BJ (cell line): Measurements from ENCODE around the gene NSDHL. TPM values are rescaled to one million over a fixed set of nuclear protein-coding genes. Genes with fewer than 3 reads are reported as not detected.

Experiments used
- CTCF ChIA-PET: fragments of 350-600 bp; formaldehyde crosslinking; extraction: SDS; loops from one replicate; lab custom pipeline; 2021; ENCODE audit warnings: antibody characterized with exemption, inconsistent platforms; lab: Yijun Ruan, JAX
- POLR2A ChIA-PET: fragments of 300-600 bp; sonication (Branson Sonifier 250); formaldehyde crosslinking; extraction: SDS; loops from one replicate; lab custom pipeline; 2021; ENCODE audit warnings: antibody characterized with exemption; lab: Charles Lee
- DNase-seq: peaks from one replicate; pipeline ENCODE4 v3.0.0-alpha.2; 2011; ENCODE audit warnings: low read depth
- H3K27me3 ChIP-seq: 2 replicates; pipeline ENCODE4 v1.6.0; 2011; ENCODE audit warnings: low read length; ENCODE audit not compliant: control insufficient read depth, insufficient read depth
- H3K36me3 ChIP-seq: 2 replicates; pipeline ENCODE4 v1.5.1; 2011; ENCODE audit warnings: low read length; ENCODE audit not compliant: control insufficient read depth, insufficient read depth
- H3K4me3 ChIP-seq: 2 replicates; pipeline ENCODE4 v1.5.1; 2011; ENCODE audit warnings: low read depth, mild to moderate bottlenecking, control low read depth, low read length
- CTCF ChIP-seq: IDR thresholded peaks from 2 replicates; pipeline ENCODE4 v1.5.1; 2011; ENCODE audit warnings: low read depth, mild to moderate bottlenecking, control low read depth, inconsistent platforms, low read length, moderate library complexity; ENCODE audit not compliant: insufficient read depth
- polyA plus RNA-seq: library from polyadenylated mRNA; depleted of rRNA; stranded (reverse); fragments of >200 nt; gene quantifications from 2 replicates; pipeline ENCODE4 v1.2.3, GENCODE V29; 2011

Gene NSDHL
- polyA plus RNA-seq, 1 experiment = 13.7 TPM

- no peak for DNase-seq
- TF ChIP-seq CTCF = no peak
- ChIA-PET CTCF (no interaction called here), POLR2A (no interaction called here)
- H3K27me3 ChIP-seq = no peaks in the 10 kb centered on the region
- H3K4me3 ChIP-seq = no peak overlapping the region
- peaks cover under 1% of the 10 kb centered on the region; the same call in 1 of the 2 replicates for H3K36me3 ChIP-seq
Observed at GRCh38 chrX:152844256-152844655, 13.4 kb downstream of the NSDHL start.

GRCh38 chrX:152845618-152846240 lies 14.9 kb downstream of the NSDHL start:
- ChIA-PET POLR2A (no interaction called here), CTCF (no interaction called here)
- TF ChIP-seq CTCF = no peak
- no peaks in the 10 kb centered on the region for H3K27me3 ChIP-seq
- no peak overlapping the region for H3K4me3 ChIP-seq
- DNase-seq = no peak
- H3K36me3 ChIP-seq = peaks cover 1% of the 10 kb centered on the region; the same call in 1 of the 2 replicates

GRCh38 chrX:152847281-152847680 lies 16.4 kb downstream of the NSDHL start:
- peaks cover 1% of the 10 kb centered on the region for H3K36me3 ChIP-seq
- ChIA-PET CTCF (no interaction called here), POLR2A (no interaction called here)
- no peak for TF ChIP-seq CTCF
- no peak for DNase-seq
- H3K27me3 ChIP-seq = no peaks in the 10 kb centered on the region
- H3K4me3 ChIP-seq = no peak overlapping the region

- Histone ChIP-seq H3K36me3 (peaks cover 1% of the 10 kb centered on the region), H3K27me3 (no peaks in the 10 kb centered on the region), H3K4me3 (no peak overlapping the region)
- ChIA-PET CTCF (no interaction called here), POLR2A (no interaction called here)
- TF ChIP-seq CTCF = no peak
- DNase-seq = no peak
Observed at GRCh38 chrX:152850465-152850864, 19.6 kb downstream of the NSDHL start.

- ChIA-PET POLR2A (no interaction called here), CTCF (no interaction called here)
- Histone ChIP-seq H3K4me3 (no peak overlapping the region), H3K27me3 (no peaks in the 10 kb centered on the region), H3K36me3 (peaks cover 3% of the 10 kb centered on the region)
- no peak for DNase-seq
- no peak for TF ChIP-seq CTCF
Observed at GRCh38 chrX:152853986-152854385, 23.1 kb downstream of the NSDHL start.
